ENCODE data around the gene IL10RA.

IL10RA gene

GRCh38 chr11:117989351-117990102 is 3.3 kb downstream of the IL10RA start:
- in situ Hi-C loops (cut with HindIII; ENCODE audit: low sequenced_read_pairs): no loop called here

DNA sequence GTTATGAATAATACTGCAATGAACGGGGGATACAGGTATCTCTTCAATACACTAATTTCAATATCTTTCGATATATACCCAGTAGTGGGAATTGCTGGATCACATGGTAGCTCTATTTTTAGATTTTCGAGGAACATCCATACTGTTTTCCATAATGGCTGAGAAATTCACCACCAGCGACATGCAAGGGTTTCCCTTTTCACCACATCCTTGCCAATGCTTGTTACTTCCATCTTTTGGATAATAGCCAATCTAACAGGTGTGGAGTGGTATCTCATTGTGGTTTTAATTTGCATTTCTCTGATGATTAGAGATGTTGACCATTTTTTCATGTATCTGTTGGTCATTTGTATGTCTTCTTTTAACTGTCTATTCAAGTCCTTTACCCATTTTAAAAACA is 5.9 kb downstream of the IL10RA start:
- in situ Hi-C loops (cut with HindIII; ENCODE audit: low sequenced_read_pairs): no loop called here

DNA sequence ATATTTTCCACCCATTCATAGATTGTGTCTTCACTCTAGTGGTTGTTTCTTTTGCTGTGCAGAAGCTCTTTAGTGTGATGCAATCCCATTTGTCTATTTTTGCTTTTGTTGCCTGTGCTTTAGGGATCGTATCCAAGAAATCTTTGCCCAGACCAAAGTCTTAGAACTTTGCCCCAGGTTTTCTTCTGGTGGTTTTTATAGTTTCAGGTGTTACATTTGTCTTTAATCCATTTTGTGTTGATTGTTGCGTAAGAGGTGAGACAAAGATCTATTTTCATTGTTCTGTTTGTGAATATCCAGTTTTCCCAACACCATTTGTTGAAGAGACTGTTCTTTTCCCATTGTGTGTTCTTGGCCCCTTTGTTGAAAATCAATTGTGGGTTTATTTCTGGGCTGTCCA is 6.4 kb downstream of the IL10RA start:
- in situ Hi-C loops (cut with HindIII; ENCODE audit: low sequenced_read_pairs): no loop called here

- in situ Hi-C loops (cut with HindIII; ENCODE audit: low sequenced_read_pairs): no loop called here
Observed at GRCh38 chr11:117993988-117994745, 8.0 kb downstream of the IL10RA start.

GRCh38 chr11:117995472-117995871 is 9.3 kb downstream of the IL10RA start:
- in situ Hi-C loops (cut with HindIII; ENCODE audit: low sequenced_read_pairs): no loop called here

DNA sequence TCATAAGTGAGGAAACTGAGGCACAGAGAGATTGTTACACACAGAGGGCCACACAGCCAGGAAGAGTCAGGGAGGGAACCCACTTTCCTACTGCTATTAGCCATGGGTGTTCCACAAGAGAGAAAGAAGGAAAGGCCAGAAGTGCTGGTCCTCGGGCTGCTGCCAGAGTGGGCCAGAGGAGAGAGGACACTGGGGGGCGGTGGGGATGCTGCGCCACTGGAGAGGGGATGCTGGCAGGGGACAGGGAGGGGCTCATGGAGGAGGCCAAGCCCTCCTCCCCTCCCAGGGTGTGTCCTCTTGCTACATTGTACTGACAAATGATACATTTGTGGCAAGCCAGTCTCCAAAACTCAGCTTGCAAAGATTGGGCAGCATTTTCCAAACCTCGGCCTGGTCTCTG is 9.9 kb downstream of the IL10RA start:
- in situ Hi-C loops (cut with HindIII; ENCODE audit: low sequenced_read_pairs): no loop called here

GRCh38 chr11:117997406-117997805 is 11.2 kb downstream of the IL10RA start:
- in situ Hi-C loops (cut with HindIII; ENCODE audit: low sequenced_read_pairs): no loop called here

GRCh38 chr11:117997823-117998579 is 11.8 kb downstream of the IL10RA start:
- in situ Hi-C loops (cut with HindIII; ENCODE audit: low sequenced_read_pairs): no loop called here

DNA sequence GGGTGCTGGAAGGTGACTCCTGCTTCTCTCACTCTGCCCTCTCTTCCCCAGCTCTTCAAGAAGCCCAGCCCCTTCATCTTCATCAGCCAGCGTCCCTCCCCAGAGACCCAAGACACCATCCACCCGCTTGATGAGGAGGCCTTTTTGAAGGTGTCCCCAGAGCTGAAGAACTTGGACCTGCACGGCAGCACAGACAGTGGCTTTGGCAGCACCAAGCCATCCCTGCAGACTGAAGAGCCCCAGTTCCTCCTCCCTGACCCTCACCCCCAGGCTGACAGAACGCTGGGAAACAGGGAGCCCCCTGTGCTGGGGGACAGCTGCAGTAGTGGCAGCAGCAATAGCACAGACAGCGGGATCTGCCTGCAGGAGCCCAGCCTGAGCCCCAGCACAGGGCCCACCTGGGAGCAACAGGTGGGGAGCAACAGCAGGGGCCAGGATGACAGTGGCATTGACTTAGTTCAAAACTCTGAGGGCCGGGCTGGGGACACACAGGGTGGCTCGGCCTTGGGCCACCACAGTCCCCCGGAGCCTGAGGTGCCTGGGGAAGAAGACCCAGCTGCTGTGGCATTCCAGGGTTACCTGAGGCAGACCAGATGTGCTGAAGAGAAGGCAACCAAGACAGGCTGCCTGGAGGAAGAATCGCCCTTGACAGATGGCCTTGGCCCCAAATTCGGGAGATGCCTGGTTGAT is 12.6 kb downstream of the IL10RA start:
- in situ Hi-C loops (cut with HindIII; ENCODE audit: low sequenced_read_pairs): no loop called here

GRCh38 chr11:117999354-117999993 is 13.3 kb downstream of the IL10RA start:
- in situ Hi-C loops (cut with HindIII; ENCODE audit: low sequenced_read_pairs): no loop called here

GRCh38 chr11:118000067-118000849 is 14.1 kb downstream of the IL10RA start:
- in situ Hi-C loops (cut with HindIII; ENCODE audit: low sequenced_read_pairs): no loop called here

- in situ Hi-C loops (cut with HindIII; ENCODE audit: low sequenced_read_pairs): no loop called here
Observed at GRCh38 chr11:118000850-118001228, 14.6 kb downstream of the IL10RA start.

- in situ Hi-C loops (cut with HindIII; ENCODE audit: low sequenced_read_pairs): no loop called here
Observed at GRCh38 chr11:118001494-118001971, 15.3 kb downstream of the IL10RA start.

- in situ Hi-C loops (cut with HindIII; ENCODE audit: low sequenced_read_pairs): no loop called here
Observed at GRCh38 chr11:118002010-118002540, 15.9 kb downstream of the IL10RA start.

GRCh38 chr11:118002541-118003423 is 16.6 kb downstream of the IL10RA start:
- in situ Hi-C loops (cut with HindIII; ENCODE audit: low sequenced_read_pairs): no loop called here

GRCh38 chr11:118003456-118003855 is 17.3 kb downstream of the IL10RA start:
- in situ Hi-C loops (cut with HindIII; ENCODE audit: low sequenced_read_pairs): no loop called here

DNA sequence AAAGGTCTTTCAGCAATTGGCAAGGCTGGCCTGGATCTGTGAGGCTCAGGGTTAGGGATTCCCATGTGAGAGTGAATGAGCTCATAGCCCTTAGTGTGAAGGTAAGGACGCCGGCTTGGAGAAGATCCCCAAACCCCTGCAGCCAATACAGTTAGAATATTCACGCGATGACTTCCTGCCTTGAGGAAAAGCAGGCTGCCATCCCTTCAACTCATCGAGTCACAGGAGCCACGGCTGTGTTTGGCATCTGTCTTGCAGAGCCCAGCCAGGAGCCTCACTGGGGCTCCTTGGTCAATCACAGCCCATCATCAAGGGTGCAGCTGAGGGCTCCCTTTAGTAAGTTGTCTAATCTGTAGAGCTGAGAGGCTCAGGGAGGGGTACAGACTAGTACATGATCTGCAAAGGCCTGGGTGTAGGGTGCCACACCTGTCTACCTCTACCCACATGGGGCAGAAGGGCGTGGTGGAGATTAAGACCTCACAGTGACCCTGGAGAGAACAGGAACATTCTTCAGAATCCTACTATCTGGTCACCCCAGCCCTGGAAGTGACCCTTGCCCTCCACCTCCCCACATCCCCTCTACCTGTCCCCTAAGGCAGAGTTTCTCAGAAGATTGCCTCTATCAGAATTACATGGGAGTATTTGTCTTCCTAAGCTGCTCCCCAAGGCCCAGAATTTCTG is 18.5 kb downstream of the IL10RA start:
- in situ Hi-C loops (cut with HindIII; ENCODE audit: low sequenced_read_pairs): no loop called here

Measured in DLD1 (cell line).